ENCODE measurements around the gene HTR3B.
A peak's percentile ranks its signal among the peaks of the same experiment; 100 is the strongest.

Gene HTR3B

GRCh38 chr11:113949891-113950290, 45.3 kb downstream of the HTR3B start:
- DNase-seq = no peak

- DNase-seq = no peak
Observed at GRCh38 chr11:113951537-113951936, 46.9 kb downstream of the HTR3B start.

DNA sequence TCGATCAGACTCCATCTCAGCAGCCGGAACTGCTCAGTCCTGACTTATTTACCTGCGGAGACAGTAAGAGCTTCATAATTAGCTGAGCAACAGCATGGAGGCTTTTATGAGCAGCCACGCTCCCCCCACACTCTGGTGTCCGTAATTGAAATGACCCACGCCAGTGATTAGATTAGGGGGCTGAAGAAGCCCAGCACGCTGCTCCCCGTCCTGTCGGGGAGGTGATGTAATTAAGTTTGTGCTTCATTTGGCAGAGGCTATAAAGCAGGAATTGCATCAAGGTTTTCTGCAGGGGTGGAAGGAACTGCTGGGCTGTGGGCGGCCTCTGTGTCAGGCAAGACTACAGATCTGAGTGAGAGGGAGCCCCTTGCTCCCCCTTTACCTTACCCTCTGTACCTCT, 47.5 kb downstream of the HTR3B start:
- DNase-seq = no peak

DNA sequence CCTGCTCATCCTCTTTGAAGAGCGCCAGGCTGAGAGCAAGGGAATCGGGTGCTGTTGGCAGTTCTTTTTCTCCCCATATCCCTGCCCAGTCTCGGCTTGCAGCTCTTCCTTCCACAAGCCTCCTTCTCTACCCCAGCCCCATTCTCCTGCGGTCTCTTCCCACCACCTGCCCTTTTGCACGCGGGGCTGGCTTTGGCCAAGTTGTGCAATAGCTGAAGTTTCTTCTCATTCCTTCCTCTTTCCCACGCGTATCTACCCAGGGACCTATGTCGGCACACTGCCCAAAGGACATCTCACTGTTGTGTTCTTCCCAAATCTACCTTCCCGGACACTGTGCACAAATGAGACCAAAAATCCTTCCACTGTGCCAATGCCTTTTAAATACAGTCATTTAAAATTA, 48.0 kb downstream of the HTR3B start:
- no peak for DNase-seq

DNA sequence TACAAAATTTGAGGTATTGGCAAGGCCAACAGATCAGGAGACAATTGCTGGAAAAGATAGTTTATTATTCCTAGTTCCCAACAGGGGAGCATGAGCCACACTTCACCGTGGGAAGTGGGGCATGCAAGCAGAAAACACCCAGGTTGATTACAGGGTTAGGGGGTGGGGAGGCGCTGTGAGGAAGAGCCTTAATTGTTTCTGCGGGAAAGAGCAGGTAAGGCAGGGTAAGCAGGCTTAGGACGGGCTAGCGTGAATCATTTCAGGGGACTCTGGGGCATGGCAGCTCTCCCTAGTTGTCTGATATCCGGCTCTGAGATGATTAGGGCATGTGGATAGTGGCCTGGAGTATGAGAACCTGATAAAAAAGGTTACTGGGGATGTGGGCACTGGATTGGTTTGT, 49.6 kb downstream of the HTR3B start:
- DNase-seq = no peak

GRCh38 chr11:113956986-113957385, 52.4 kb downstream of the HTR3B start:
- DNase-seq = peak; percentile 89

- no peak for DNase-seq
Observed at GRCh38 chr11:113960702-113961330, 56.2 kb downstream of the HTR3B start.

DNA sequence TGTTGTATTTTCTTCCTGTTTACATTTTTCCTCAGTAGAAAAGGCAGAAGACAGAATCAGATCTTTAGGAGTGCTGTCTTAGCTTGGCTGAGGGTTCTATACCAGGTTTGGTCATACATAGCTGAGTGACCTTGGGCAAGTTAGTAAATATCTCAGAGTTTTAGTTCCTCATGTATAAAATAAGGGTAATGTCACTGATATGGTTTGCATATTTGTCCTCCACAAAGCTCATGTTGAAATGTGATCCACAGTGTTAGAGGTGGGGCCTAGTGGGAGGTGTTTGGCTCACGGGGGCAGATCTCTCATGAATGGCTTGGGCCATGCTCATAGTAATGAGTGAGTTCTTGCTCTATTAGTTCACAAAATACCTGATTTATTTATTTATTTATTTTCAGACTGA, 62.8 kb downstream of the HTR3B start:
- no peak for DNase-seq

DNA sequence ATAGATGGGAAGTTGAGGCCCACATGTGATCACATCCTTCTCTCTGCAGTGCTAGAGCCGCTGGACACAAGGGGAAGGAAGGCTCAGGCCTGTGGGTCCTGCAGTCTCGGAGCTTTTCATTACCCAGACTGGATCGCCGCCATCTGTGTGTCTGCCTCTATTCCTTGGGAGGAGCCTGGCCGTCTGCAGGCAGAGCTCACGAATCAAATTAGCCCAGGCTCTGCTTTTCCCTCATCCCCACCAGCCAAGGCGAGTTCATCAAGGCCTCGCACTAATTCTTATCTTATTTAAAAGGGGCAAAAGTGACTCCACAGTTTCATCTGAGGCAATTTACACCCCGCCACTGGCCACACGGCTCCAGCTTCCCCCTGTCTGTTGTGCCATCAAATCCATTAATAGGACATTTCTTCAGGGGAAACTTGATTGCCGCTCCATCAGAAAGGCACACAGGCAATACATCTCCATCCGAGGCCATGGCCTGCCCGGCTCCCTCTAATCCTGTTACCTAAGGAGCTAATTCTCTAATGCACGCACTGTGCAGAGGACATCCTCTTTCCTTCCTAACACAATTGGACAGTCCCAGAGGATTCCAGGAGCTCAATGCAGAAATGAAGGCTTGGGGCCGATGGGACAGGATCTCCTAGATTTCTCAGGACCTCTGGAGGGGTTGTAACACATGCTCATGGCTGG, 67.1 kb downstream of the HTR3B start:
- DNase-seq = no peak

DNA sequence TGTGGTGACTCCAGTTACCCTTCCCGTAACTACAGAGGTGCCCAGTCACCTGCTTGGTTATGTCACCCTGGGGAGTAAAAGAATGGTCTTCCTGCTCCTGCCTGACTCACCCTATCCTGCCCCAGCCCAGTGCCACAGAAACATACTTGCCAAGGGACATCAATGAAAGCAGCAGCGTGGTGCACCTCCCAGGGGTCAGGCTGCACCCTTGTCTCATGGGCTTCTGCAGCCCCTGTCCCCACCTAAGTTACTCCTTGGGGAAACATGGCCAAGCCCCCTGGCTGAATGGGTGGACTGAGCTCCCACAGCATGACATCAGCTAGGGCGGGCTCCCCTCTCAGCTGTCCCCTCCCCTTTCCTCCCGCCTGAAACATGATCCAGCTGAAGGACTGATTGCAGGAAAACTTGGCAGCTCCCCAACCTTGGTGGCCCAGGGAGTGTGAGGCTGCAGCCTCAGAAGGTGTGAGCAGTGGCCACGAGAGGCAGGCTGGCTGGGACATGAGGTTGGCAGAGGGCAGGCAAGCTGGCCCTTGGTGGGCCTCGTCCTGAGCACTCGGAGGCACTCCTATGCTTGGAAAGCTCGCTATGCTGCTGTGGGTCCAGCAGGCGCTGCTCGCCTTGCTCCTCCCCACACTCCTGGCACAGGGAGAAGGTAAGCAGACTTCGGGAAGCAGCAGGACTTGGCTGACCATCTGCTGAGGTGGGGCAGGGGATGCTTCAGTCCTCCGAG, 70.3 kb downstream of the HTR3B start, which contains the start of gene HTR3A:
Gene HTR3A, plus strand, starts transcription at position 368 of the 730 bp plus-strand sequence. Its CDS starts 218 bp downstream, at position 586.
- peak; percentile 92 for DNase-seq

DNA sequence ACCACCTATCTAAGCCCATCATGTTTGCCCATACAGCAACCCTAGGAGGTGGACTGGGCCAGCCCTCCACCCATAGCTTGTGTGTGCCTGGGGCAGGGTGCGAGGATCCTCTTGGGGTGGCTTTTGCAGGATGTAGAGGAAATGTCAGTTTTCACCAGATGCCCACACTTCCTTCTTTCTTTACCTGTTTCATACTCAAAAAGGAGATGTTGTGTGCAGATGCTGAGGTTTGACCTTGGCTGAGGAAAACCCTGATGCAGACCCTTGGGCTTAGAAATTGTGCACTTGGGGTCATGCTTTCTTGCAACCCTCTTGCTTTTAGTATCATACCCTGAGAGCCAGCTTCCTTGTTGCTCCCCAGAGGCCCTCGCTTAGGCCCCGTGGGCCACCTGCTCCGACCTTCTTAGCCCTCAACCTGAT, 72.5 kb downstream of the HTR3B start:
- DNase-seq = no peak

DNA sequence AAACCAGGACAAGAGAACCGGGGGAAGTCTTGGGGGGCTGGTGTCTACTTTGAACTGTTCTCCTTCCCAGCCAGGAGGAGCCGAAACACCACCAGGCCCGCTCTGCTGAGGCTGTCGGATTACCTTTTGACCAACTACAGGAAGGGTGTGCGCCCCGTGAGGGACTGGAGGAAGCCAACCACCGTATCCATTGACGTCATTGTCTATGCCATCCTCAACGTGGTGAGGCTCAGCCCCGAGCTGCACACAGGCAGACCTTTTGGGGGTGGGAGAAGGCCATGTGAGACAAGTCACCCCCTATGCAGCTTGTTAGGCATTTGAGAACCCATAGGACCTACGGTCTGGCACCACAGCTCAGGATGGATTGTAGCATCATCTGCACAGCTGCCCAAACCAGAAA, 73.1 kb downstream of the HTR3B start:
- no peak for DNase-seq

DNA sequence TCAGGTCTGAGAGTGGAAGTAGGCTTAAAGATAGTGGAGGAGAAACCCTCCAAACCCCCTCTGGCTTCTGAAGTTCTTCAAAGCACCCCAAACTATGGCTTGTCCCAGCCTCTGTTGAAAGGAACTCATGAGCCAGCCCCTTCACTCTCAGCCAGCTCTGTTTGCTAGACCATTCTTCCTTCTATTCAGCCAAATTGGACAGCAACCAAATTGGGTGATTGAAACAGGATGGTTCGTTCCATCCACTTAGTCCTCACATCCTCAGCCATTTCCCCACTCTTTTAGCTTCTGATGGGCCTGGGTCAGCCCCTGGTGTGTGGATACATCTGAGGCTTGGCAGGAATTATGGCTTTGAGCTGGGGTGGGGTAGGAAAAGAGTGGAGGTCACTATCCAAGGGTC, 74.8 kb downstream of the HTR3B start:
- DNase-seq = no peak

GRCh38 chr11:113980785-113981184, 76.2 kb downstream of the HTR3B start:
- no peak for DNase-seq

DNA sequence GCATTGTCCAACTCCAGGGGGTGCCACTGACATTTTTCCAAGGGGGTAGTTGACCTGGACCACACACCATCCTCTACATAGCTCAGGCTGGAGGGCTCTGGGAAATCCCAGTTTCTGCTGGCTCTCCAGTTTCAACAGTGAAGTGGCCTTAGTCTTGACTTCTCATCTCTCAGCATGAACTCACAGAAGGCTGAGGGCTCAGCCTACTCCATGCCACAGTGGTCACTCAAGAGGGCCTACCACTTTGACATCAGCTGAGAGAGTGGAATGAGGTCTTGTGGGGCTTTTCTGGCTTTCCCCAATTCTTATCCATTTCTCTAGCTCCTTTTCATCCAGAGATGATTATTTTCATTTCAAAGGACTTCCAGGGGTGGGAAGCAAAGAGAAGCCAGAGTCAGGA, 77.7 kb downstream of the HTR3B start:
- no peak for DNase-seq

- no peak for DNase-seq
Observed at GRCh38 chr11:113984781-113985180, 80.2 kb downstream of the HTR3B start.

DNA sequence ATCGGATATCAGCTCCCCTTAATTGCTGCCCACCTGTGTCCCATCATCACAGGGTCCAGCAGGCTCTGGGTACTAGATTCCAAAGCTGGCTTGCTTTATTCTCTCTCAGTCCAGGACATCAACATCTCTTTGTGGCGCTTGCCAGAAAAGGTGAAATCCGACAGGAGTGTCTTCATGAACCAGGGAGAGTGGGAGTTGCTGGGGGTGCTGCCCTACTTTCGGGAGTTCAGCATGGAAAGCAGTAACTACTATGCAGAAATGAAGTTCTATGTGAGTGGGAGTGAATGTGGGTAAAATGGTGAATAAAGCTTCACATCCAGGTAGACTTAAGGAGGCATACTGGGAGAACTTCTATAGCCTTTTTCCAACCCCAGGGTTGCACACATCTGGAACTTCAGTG, 81.3 kb downstream of the HTR3B start:
- DNase-seq = no peak

GRCh38 chr11:113986351-113987140, 82.0 kb downstream of the HTR3B start:
- no peak for DNase-seq

GRCh38 chr11:113989381-113989780, 84.8 kb downstream of the HTR3B start:
- no peak for DNase-seq

- DNase-seq = no peak
Observed at GRCh38 chr11:113989916-113990315, 85.3 kb downstream of the HTR3B start.

- no peak for DNase-seq
Observed at GRCh38 chr11:113991170-113991569, 86.6 kb downstream of the HTR3B start.

DNA sequence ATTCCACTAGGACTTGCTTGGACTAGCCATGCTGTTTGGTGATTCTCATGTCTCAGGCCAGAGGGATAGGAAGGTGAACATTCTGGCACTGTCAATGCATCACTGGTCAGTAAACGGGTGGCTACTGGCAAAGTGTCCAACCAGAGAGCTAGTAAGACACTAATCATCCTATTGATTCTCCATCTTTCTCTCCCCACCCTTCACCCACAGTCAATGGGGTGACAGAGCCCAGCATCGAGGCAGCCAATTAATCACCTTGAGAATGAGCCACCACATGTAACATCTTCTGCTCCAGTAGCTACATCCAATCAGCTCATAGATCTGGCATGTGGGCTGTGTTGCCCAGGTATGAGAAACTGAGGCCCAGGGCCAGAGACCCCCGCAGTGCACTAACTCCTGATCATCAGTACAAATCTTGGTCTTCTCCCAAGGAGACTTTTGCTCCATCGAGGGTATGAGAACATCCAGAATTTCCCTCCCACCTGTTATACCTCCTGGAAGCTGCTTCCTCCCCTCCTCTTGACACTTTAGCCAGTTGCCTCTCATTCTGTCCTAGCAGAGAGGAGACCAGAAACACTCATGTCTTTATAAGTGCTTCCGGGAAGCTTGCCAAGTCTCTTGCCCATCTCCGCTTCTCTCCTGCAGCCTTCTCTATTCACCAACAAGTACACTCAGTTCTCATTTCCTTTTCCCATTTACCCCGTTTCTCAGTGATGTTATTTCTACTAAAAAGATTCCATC, 87.3 kb downstream of the HTR3B start:
- DNase-seq = peak; percentile 72
